Measurements from ENCODE around the gene PKP2.

GRCh38 chr12:32897281-32897610 is 669 bp upstream of the PKP2 start:
- TF ChIP-seq CTCF (conservative IDR thresholded peaks at IDR 0.05; ENCODE audit: low read length) (no peak), EZH2phosphoT487 (IDR thresholded peaks at IDR 0.05; ENCODE audit: borderline replicate concordance, low read depth, low read length) (no peak)

Measured in OCI-LY7 (cell line).